Prostate gland (tissue), 2 donors: Measurements from ENCODE around the gene GFER. TPM values are rescaled to one million over a fixed set of nuclear protein-coding genes. Genes with fewer than 3 reads are reported as not detected.
"Not testable (repeated sequence)": the region's sequence is repeated elsewhere in the genome, so short reads cannot be mapped to it uniquely, and the experiment has no call there.

Source experiments
- DNase-seq: peaks from one replicate; pipeline ENCODE4 v3.0.0-alpha.2; 2019; ENCODE audit warnings: low spot score
- H3K27ac ChIP-seq, 2 donors: fragments of 200-600 bp; sonication (generic); 2 replicates each; pipeline ENCODE4 v1.5.1; 2017 to 2019
- H3K27me3 ChIP-seq: fragments of 200-600 bp; sonication (generic); replicated peaks from 2 replicates; pipeline ENCODE4 v1.5.1; 2019; ENCODE audit not compliant: insufficient read depth
- H3K36me3 ChIP-seq, 2 donors: fragments of 200-600 bp; sonication (generic); 1 replicate in 1 of 2; 2 replicates in 1 of 2; pipeline versions ENCODE4 v1.5.1 to v1.8.1; 2017 to 2019
- H3K4me1 ChIP-seq: fragments of 200-600 bp; sonication (generic); replicated peaks from 2 replicates; pipeline ENCODE4 v1.5.1; 2019
- H3K4me3 ChIP-seq, 2 donors: fragments of 200-600 bp; sonication (generic); 2 replicates each; pipeline ENCODE4 v1.5.1; 2017 to 2019
- H3K9me3 ChIP-seq: fragments of 200-600 bp; sonication (generic); 2 replicates; pipeline ENCODE4 v1.5.1; 2017
- POLR2A ChIP-seq: fragments of 450-650 bp; IDR thresholded peaks from one replicate; pipeline ENCODE4 v1.6.1; 2016; ENCODE audit warnings: antibody characterized with exemption, mild to moderate bottlenecking
- POLR2AphosphoS5 ChIP-seq: sonication (generic); formaldehyde crosslinking; IDR thresholded peaks from one replicate; pipeline ENCODE4 v1.6.1; 2017; ENCODE audit warnings: antibody characterized with exemption
- WGBS: methylation state at CpG from one replicate; pipeline ENCODE4 v1.1.5; 2018; 5-methylcytosine and 5-hydroxymethylcytosine counted together
- intact Hi-C: fragments of 100-400 bp; cut with DNase I; formaldehyde crosslinking; loops from one replicate; pipeline ENCODE4 v1.14.2; 2022
- total RNA-seq, 2 donors: library from RNA; depleted of rRNA; stranded (reverse); fragments of >200 nt; gene quantifications; one replicate each; pipeline ENCODE4 v1.1.0, GENCODE V29; 2016
- TF ChIP-seq, protein P1 (sequence below), 4 experiments: fragments of 200-600 bp in 2 of 4; fragments of 450-650 bp in 2 of 4; sonication (generic) in 2 of 4; IDR thresholded peaks; 1 replicate in 3 of 4; 2 replicates in 1 of 4; pipeline ENCODE4 v1.5.1; 2016 to 2019; ENCODE audit warnings: antibody characterized with exemption in 4 of 4, mild to moderate bottlenecking in 2 of 4, moderate library complexity in 2 of 4

The GFER gene
- total RNA-seq, 2 donors from 2014 or later, result 21.1 to 26.6 TPM

DNA sequence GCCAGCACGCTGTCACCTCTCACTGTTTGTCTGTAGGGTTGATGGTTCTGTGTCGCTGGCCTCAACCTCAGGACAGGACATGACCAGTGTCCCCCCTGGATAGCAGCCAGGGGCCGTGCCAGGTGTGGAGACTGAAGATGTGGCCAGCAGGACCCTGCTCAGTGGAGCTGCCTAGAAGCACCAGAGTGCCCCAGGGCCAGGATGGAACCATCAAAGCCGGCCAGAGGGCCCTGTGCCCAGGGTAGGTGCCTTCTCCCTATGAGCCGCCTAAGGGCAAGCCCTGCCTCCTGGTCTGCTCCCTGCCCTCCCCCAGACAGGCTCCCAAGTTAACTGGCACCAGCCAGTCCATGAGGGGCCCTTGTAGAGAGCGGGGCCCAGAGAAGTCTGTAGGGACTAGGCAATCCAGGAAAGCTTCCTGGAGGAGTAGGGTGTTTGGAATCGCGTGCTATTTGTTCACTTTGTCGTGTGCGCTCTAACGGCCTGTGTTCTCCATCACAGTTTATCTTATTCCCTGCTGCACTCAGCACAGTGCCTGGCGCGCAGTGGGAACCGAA, 25.2 kb upstream of the GFER start:
- H3K9me3 ChIP-seq, result no peaks in the 10 kb centered on the region
- H3K27me3 ChIP-seq, result no peaks in the 10 kb centered on the region
- peaks cover 3% of the 10 kb centered on the region for H3K4me1 ChIP-seq
- WGBS, result 35% methylated on average over 13 of the region's 14 CpGs
- H3K4me3 ChIP-seq, result peak overlapping the region; percentile 74 to 88
- TF ChIP-seq POLR2AphosphoS5, result no peak
- TF ChIP-seq, protein P1, sequence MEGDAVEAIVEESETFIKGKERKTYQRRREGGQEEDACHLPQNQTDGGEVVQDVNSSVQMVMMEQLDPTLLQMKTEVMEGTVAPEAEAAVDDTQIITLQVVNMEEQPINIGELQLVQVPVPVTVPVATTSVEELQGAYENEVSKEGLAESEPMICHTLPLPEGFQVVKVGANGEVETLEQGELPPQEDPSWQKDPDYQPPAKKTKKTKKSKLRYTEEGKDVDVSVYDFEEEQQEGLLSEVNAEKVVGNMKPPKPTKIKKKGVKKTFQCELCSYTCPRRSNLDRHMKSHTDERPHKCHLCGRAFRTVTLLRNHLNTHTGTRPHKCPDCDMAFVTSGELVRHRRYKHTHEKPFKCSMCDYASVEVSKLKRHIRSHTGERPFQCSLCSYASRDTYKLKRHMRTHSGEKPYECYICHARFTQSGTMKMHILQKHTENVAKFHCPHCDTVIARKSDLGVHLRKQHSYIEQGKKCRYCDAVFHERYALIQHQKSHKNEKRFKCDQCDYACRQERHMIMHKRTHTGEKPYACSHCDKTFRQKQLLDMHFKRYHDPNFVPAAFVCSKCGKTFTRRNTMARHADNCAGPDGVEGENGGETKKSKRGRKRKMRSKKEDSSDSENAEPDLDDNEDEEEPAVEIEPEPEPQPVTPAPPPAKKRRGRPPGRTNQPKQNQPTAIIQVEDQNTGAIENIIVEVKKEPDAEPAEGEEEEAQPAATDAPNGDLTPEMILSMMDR (IDR thresholded peaks at IDR 0.05), result no peak
- no peak for TF ChIP-seq POLR2A
- H3K27ac ChIP-seq, result peak overlapping the region in 1 of 2 donors; percentile 25
- no peak for DNase-seq
- no peaks in the 10 kb centered on the region for H3K36me3 ChIP-seq
- intact Hi-C loops, result no loop called here

DNA sequence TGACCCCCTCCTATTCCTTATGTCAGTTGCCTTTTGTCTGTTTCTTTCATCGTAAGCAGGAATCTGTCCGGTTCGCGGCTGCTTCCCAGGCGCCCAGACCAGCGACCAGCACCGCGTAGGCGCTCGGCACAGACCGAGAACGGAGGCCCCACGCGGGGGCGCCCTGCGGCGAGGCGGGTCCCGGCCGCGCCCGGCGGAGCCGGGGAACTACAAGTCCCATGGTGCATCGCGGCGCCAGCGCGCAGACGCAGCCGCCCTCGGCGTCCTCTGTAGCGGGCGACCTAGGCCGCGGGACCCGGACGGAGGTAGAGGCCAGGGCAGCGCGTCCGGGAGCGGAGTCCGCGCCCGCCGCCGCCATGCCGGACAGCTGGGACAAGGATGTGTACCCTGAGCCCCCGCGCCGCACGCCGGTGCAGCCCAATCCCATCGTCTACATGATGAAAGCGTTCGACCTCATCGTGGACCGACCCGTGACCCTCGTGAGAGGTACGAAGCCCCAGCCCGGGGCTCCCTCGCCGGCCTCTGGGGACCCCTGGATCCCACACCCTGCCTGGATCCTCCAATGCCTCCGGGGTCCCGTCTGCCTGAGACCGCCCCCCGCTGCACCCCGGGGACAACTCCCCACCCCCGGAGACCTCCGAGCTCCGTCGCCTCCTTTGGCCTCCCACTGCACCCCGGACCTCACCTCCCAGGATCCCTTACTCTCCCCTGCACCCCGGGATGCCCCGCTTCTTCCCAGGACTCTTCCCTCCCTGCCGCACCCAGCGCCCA, 24.5 kb upstream of the GFER start, which contains the start of gene NDUFB10:
TSS of gene NDUFB10 (plus strand) at position 270 of the 771 bp plus-strand sequence. CDS start at position 357, 87 bp downstream.
- WGBS, result under 1% methylated on average over 57 of the region's 79 CpGs
- H3K4me3 ChIP-seq, result peak within 1 kb of the TSS; percentile 74 to 88
- no peaks in the 10 kb centered on the region for H3K36me3 ChIP-seq
- no peaks in the 10 kb centered on the region for H3K9me3 ChIP-seq
- peak within 1 kb of the TSS; percentile 78 to 86 for H3K27ac ChIP-seq
- no peaks in the 10 kb centered on the region for H3K27me3 ChIP-seq
- peak; percentile 86 for DNase-seq
- peak; percentile 82 for TF ChIP-seq POLR2AphosphoS5
- peak; percentile 93 for TF ChIP-seq POLR2A
- TF ChIP-seq, protein P1 (IDR thresholded peaks at IDR 0.05), result peak; percentile 74 to 93 (median 86)
- peaks cover 3% of the 10 kb centered on the region for H3K4me1 ChIP-seq
- intact Hi-C loops, result no loop called here

DNA sequence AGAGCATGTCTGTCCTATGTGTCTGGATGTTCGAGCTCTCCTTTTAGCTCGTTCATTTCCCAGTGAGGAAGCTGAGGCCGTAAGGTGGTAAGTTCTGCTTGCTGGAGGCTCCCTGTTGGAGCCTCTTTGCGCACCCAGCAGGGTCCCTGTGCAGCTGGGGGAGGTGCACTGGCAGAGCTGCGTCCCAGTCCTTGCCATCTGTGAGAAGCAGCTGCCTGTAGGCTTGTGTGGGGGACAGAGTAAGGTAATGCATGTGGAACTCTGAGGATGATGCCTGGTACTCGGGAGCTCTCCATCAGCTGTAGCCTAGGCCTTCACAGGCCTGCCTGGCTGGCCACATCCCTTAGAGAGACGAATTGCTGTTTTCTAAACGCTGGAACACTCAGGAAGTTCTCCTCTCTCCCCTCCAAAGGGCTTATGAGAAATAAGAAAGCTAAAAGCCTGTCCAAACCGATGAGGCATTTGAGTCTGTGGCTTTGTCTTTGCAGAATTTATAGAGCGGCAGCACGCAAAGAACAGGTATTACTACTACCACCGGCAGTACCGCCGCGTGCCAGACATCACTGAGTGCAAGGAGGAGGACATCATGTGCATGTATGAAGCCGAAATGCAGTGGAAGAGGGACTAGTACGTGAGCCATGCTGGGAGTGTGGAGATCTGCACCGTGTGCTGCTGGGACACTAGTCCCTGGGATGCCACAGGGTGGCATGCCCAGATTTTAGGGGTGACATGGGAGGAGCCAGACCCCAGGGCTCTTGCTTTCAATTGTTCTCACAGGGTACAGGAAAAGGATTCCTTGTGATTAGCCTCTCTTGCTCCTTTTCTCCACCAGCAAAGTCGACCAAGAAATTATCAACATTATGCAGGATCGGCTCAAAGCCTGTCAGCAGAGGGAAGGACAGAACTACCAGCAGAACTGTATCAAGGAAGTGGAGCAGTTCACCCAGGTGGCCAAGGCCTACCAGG, 23.0 kb upstream of the GFER start:
- H3K27ac ChIP-seq, result no peak overlapping the region
- peaks cover 7% of the 10 kb centered on the region for H3K4me1 ChIP-seq
- 37% methylated on average over 20 of the region's 20 CpGs for WGBS

DNA sequence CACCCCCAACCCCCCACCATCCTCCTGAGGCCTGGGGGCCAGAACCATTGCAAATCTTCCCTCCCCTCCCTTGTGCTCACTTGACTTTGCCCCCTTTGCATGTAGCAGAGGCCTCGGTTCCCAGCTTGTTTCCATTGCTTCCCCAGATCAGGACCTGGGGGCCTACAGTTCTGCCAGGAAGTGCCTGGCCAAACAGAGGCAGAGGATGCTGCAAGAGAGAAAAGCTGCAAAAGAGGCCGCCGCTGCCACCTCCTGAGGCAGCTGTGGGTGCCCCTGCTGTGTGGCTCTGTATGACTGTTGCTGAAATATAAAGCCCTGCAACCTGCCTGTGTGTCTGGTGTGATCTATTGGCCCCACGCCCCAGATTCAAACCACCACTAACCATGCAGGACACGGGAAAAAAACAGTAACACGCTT, 22.3 kb upstream of the GFER start:
- TF ChIP-seq POLR2AphosphoS5 (no peak), POLR2A (no peak)
- TF ChIP-seq, protein P1 (IDR thresholded peaks at IDR 0.05), result no peak
- H3K4me3 ChIP-seq, result no peak overlapping the region
- no peaks in the 10 kb centered on the region for H3K27me3 ChIP-seq
- no peak for DNase-seq
- H3K9me3 ChIP-seq, result no peaks in the 10 kb centered on the region
- intact Hi-C loops, result no loop called here
- peaks cover 8% of the 10 kb centered on the region for H3K4me1 ChIP-seq
- 55% methylated on average over 6 of the region's 6 CpGs for WGBS
- no peak overlapping the region for H3K27ac ChIP-seq
- H3K36me3 ChIP-seq, result no peaks in the 10 kb centered on the region

More for the DNA sequence above, 23.0 kb upstream of the GFER start:
- intact Hi-C loops, result no loop called here
- Histone ChIP-seq H3K9me3 (no peaks in the 10 kb centered on the region), H3K4me3 (no peak overlapping the region), H3K27me3 (no peaks in the 10 kb centered on the region), H3K36me3 (no peaks in the 10 kb centered on the region)
- DNase-seq, result no peak
- TF ChIP-seq POLR2A (no peak), POLR2AphosphoS5 (no peak)
- TF ChIP-seq, protein P1 (IDR thresholded peaks at IDR 0.05), result no peak

DNA sequence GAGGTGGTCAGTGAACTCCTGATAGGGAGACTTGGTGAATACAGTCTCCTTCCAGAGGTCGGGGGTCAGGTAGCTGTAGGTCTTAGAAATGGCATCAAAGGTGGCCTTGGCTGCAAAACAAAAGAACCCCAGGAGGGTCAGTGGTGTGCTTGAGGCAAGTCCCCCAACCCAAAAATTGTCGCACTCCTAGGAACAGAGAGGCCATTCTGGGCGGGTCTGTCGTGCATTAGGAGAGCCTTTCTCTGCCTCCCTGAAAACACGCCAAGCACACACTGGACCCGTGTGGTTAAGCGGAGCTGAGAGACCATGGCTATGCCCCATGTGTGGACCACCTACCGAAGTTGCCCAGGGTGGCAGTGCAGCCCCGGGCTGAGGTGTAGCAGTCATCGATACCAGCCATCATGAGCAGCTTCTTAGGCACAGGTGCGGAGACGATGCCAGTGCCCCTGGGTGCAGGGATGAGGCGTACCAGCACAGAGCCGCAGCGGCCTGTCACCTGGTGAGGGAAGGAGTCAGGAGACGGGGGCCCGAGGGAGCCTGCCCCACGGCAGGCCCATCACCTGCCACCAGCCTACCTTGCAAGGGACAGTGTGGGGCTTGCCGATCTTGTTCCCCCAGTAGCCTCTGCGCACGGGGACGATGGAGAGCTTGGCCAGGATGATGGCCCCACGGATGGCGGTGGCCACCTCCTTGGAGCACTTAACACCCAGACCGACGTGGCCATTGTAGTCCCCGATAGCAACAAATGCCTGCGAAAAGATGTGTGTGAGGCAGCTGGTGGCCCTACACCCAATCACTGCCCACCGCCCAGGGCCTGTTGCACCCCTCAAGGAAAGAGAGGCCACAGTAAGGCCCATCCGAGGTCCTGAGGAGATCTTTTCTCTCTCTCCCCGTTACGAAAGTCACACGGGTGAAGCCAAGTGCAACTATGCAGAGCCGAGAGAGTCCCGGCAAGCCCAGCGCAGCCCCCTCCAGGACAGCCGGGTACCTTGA, 21.5 kb upstream of the GFER start:
- intact Hi-C loops, H3K27ac ChIP-seq, H3K9me3 ChIP-seq, H3K4me3 ChIP-seq, DNase-seq, H3K4me1 ChIP-seq, H3K27me3 ChIP-seq, H3K36me3 ChIP-seq: not testable (repeated sequence)
- WGBS, result 81% methylated on average over 37 of the region's 37 CpGs
